ENCODE data around the gene TMCC3.

- TF ChIP-seq, protein P1, sequence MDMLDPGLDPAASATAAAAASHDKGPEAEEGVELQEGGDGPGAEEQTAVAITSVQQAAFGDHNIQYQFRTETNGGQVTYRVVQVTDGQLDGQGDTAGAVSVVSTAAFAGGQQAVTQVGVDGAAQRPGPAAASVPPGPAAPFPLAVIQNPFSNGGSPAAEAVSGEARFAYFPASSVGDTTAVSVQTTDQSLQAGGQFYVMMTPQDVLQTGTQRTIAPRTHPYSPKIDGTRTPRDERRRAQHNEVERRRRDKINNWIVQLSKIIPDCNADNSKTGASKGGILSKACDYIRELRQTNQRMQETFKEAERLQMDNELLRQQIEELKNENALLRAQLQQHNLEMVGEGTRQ (IDR thresholded peaks at IDR 0.05; ENCODE audit: low read depth, low read length) = no peak
- TF ChIP-seq, protein P1 (CRISPR knock-in tag; IDR thresholded peaks at IDR 0.05; ENCODE audit: borderline replicate concordance) = no peak
- TF ChIP-seq EZH2 (conservative IDR thresholded peaks at IDR 0.05; ENCODE audit: low read depth, low read length) (no peak), CHD2 (IDR thresholded peaks at IDR 0.05; ENCODE audit: low read depth, low read length) (no peak), ZNF337 (CRISPR knock-in tag; IDR thresholded peaks at IDR 0.05; ENCODE audit: borderline replicate concordance, low read depth) (no peak), ARHGAP35 (CRISPR knock-in tag; IDR thresholded peaks at IDR 0.05; ENCODE audit: borderline replicate concordance) (no peak), MYC (CRISPR knock-in tag; IDR thresholded peaks at IDR 0.05; ENCODE audit: borderline replicate concordance) (no peak), EEA1 (CRISPR knock-in tag; IDR thresholded peaks at IDR 0.05; ENCODE audit: borderline replicate concordance) (no peak), CENPX (CRISPR knock-in tag; IDR thresholded peaks at IDR 0.05) (no peak)
These were observed 55.2 kb downstream of the TMCC3 start for GRCh38 chr12:94595152-94595551.
